ENCODE data around the gene AK5. TPM values are rescaled to one million over a fixed set of nuclear protein-coding genes. Genes with fewer than 3 reads are reported as not detected.

Gene AK5
- total and polyA plus RNA-seq, 11 donors = 0.14 to 0.91 (median 0.40) TPM; not detected in 2

DNA sequence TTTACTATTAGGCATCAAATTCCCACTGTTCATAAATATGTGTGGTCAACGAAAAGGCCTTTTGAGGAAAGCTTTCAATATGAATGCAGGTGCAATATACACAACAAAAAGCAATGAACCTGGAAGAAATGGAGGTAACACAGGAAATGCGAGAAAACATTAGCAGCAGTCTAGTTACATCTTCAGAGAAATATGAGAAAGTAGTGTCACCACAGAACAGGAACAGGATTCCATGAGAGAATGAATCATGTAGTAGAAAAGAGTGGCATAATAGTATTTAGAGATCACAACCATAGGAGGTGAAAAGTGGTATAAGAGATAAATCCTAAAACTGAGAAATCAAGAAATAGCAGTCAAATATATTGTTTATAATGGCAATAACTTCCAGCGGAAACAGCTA is 103.7 kb downstream of the AK5 start:
- TF ChIP-seq POLR2A (IDR thresholded peaks at IDR 0.05) = no peak
- TF ChIP-seq, protein P1, sequence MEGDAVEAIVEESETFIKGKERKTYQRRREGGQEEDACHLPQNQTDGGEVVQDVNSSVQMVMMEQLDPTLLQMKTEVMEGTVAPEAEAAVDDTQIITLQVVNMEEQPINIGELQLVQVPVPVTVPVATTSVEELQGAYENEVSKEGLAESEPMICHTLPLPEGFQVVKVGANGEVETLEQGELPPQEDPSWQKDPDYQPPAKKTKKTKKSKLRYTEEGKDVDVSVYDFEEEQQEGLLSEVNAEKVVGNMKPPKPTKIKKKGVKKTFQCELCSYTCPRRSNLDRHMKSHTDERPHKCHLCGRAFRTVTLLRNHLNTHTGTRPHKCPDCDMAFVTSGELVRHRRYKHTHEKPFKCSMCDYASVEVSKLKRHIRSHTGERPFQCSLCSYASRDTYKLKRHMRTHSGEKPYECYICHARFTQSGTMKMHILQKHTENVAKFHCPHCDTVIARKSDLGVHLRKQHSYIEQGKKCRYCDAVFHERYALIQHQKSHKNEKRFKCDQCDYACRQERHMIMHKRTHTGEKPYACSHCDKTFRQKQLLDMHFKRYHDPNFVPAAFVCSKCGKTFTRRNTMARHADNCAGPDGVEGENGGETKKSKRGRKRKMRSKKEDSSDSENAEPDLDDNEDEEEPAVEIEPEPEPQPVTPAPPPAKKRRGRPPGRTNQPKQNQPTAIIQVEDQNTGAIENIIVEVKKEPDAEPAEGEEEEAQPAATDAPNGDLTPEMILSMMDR (IDR thresholded peaks at IDR 0.05) = no peak
- no peak for DNase-seq
- WGBS, 4 donors = 79 to 92% (median 91%) methylated on average over 3 of the region's 3 CpGs
- H3K27me3 ChIP-seq = peaks cover 0 to 4% (median 0%) of the 10 kb centered on the region in 9 donors
- H3K4me1 ChIP-seq = no peaks in the 10 kb centered on the region
- no peaks in the 10 kb centered on the region for H3K9me3 ChIP-seq
- H3K27ac ChIP-seq = no peak overlapping the region
- H3K36me3 ChIP-seq = no peaks in the 10 kb centered on the region
- intact Hi-C loops (cut with DNase I) = no loop called here
- ATAC-seq = no peak
- no peak overlapping the region for H3K4me3 ChIP-seq

- no peak for DNase-seq
- H3K9me3 ChIP-seq = no peaks in the 10 kb centered on the region
- no peaks in the 10 kb centered on the region for H3K4me1 ChIP-seq
- H3K27me3 ChIP-seq = peaks cover 0 to 4% (median 0%) of the 10 kb centered on the region in 9 donors
- H3K27ac ChIP-seq = no peak overlapping the region
- H3K4me3 ChIP-seq = no peak overlapping the region
- intact Hi-C loops (cut with DNase I) = no loop called here
- no peak for ATAC-seq
- no peak for TF ChIP-seq POLR2A (IDR thresholded peaks at IDR 0.05)
- TF ChIP-seq, protein P1 (IDR thresholded peaks at IDR 0.05) = no peak
- H3K36me3 ChIP-seq = no peaks in the 10 kb centered on the region
These were observed 104.5 kb downstream of the AK5 start for GRCh38 chr1:77386276-77386675.

- DNase-seq (no peak), ATAC-seq (no peak)
- Histone ChIP-seq H3K4me1 (no peaks in the 10 kb centered on the region), H3K27me3 (peaks cover 0 to 4% (median 0%) of the 10 kb centered on the region in 9 donors), H3K36me3 (no peaks in the 10 kb centered on the region), H3K27ac (no peak overlapping the region), H3K9me3 (no peaks in the 10 kb centered on the region), H3K4me3 (no peak overlapping the region)
- TF ChIP-seq, protein P1 (IDR thresholded peaks at IDR 0.05) = no peak
- TF ChIP-seq POLR2A (IDR thresholded peaks at IDR 0.05) = no peak
- WGBS, 4 donors = 56 to 76% (median 71%) methylated on average over 1 of the region's 1 CpG
- intact Hi-C loops (cut with DNase I) = no loop called here
These were observed 105.7 kb downstream of the AK5 start for GRCh38 chr1:77387553-77387952.

DNA sequence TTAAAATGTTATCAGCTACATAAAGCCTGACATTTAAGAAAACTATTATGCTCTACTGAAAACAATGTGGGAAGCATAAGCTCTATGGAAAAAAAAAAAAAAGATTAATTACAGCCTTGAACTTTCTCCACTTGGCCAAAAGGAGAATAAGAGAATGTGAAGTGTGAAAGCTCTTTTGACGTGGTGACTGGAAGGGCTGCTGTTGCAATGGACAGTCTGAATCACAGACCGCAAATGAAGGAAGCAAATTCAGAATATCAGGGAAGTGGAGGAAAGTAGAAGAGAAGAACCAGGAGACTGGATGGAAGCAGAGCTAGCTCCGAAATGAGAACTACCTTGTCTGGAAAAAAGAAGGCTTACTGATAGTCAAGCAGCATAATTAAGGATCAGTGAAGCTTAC is 106.8 kb downstream of the AK5 start:
- ATAC-seq (no peak), DNase-seq (no peak)
- Histone ChIP-seq H3K36me3 (no peaks in the 10 kb centered on the region), H3K9me3 (no peaks in the 10 kb centered on the region), H3K4me3 (no peak overlapping the region), H3K4me1 (no peaks in the 10 kb centered on the region), H3K27me3 (peaks cover 0 to 4% (median 0%) of the 10 kb centered on the region in 9 donors), H3K27ac (no peak overlapping the region)
- no peak for TF ChIP-seq POLR2A (IDR thresholded peaks at IDR 0.05)
- TF ChIP-seq, protein P1 (IDR thresholded peaks at IDR 0.05) = no peak
- intact Hi-C loops (cut with DNase I) = no loop called here
- 66 to 79% (median 69%) methylated on average over 3 of the region's 3 CpGs for WGBS, 4 donors
